Measurements from ENCODE around the gene PCDHGA10.

The PCDHGA10 gene

GRCh38 chr5:141437221-141437620, 24.4 kb downstream of the PCDHGA10 start:
- whole genome bisulfite sequencing (ENCODE audit: extremely low coverage, insufficient coverage, insufficient read length) = no CpG with 5 or more reads among the region's 2 CpGs
- H3K14ac ChIP-seq (ENCODE audit: low read length) = no peak overlapping the region
- no peak overlapping the region for H3K18ac ChIP-seq (ENCODE audit: low read length)
- peaks cover 11% of the 10 kb centered on the region in 2 experiments for H3K36me3 ChIP-seq (ENCODE audit: control insufficient read depth in 1 of 2, insufficient read depth in 2 of 2, low read length in 2 of 2)
- H2BK12ac ChIP-seq (ENCODE audit: low read length) = no peak overlapping the region
- no peak overlapping the region for H4K91ac ChIP-seq (ENCODE audit: low read depth, low read length)
- H3K27me3 ChIP-seq (ENCODE audit: insufficient read depth, low read length) = no peaks in the 10 kb centered on the region
- no peak overlapping the region for H2AFZ ChIP-seq (ENCODE audit: insufficient read depth, low read length, poor library complexity)
- peaks cover 8% of the 10 kb centered on the region for H3K9me3 ChIP-seq (ENCODE audit: insufficient read depth, low read depth, low read length)
- H2BK120ac ChIP-seq (ENCODE audit: insufficient read depth, low read length, poor library complexity) = no peak overlapping the region
- no peak for DNase-seq
- no peak overlapping the region for H3K23ac ChIP-seq (ENCODE audit: low read length)
- H3K4ac ChIP-seq (ENCODE audit: low read depth, low read length) = no peak overlapping the region
- no peak overlapping the region for H3K4me2 ChIP-seq (ENCODE audit: low read length)
- H3K4me1 ChIP-seq (ENCODE audit: control insufficient read depth in 1 of 2, insufficient read depth in 2 of 2, low read length in 2 of 2) = peaks cover 3 to 5% of the 10 kb centered on the region in 2 experiments
- H4K12ac ChIP-seq (ENCODE audit: low read depth, low read length) = no peak overlapping the region
- H4K8ac ChIP-seq (ENCODE audit: low read depth, low read length) = no peak overlapping the region
- no peak overlapping the region for H3K27ac ChIP-seq (ENCODE audit: low read depth, low read length)
- H3K79me2 ChIP-seq (ENCODE audit: control insufficient read depth, insufficient read depth, low read length, poor library complexity) = no peaks in the 10 kb centered on the region
- H2AK5ac ChIP-seq (ENCODE audit: low read length) = no peak overlapping the region
- H2BK5ac ChIP-seq (ENCODE audit: low read depth, low read length, poor library complexity) = no peak overlapping the region
- H3K79me1 ChIP-seq (ENCODE audit: low read length) = no peaks in the 10 kb centered on the region
- no peak overlapping the region for H3K4me3 ChIP-seq (ENCODE audit: low read depth, low read length)
- H3K9ac ChIP-seq (ENCODE audit: low read length) = no peak overlapping the region

GRCh38 chr5:141439411-141440141, 26.8 kb downstream of the PCDHGA10 start:
- Histone ChIP-seq H3K27ac (ENCODE audit: low read depth, low read length) (no peak overlapping the region), H2AK5ac (ENCODE audit: low read length) (no peak overlapping the region), H2BK12ac (ENCODE audit: low read length) (no peak overlapping the region), H2BK120ac (ENCODE audit: insufficient read depth, low read length, poor library complexity) (no peak overlapping the region), H4K12ac (ENCODE audit: low read depth, low read length) (no peak overlapping the region), H3K79me1 (ENCODE audit: low read length) (no peaks in the 10 kb centered on the region), H3K27me3 (ENCODE audit: insufficient read depth, low read length) (no peaks in the 10 kb centered on the region), H4K91ac (ENCODE audit: low read depth, low read length) (no peak overlapping the region), H3K23ac (ENCODE audit: low read length) (no peak overlapping the region), H2BK5ac (ENCODE audit: low read depth, low read length, poor library complexity) (no peak overlapping the region), H4K8ac (ENCODE audit: low read depth, low read length) (no peak overlapping the region), H3K4me1 (ENCODE audit: control insufficient read depth in 1 of 2, insufficient read depth in 2 of 2, low read length in 2 of 2) (peaks cover 3 to 5% of the 10 kb centered on the region in 2 experiments), H3K4me2 (ENCODE audit: low read length) (peak overlapping the region; percentile 3), H3K18ac (ENCODE audit: low read length) (no peak overlapping the region), H3K36me3 (ENCODE audit: control insufficient read depth in 1 of 2, insufficient read depth in 2 of 2, low read length in 2 of 2) (peaks cover 8 to 10% of the 10 kb centered on the region in 2 experiments), H3K9ac (ENCODE audit: low read length) (no peak overlapping the region), H3K4me3 (ENCODE audit: low read depth, low read length) (no peak overlapping the region), H3K79me2 (ENCODE audit: control insufficient read depth, insufficient read depth, low read length, poor library complexity) (no peaks in the 10 kb centered on the region), H2AFZ (ENCODE audit: insufficient read depth, low read length, poor library complexity) (no peak overlapping the region), H3K14ac (ENCODE audit: low read length) (no peak overlapping the region), H3K9me3 (ENCODE audit: insufficient read depth, low read depth, low read length) (peaks cover 3% of the 10 kb centered on the region), H3K4ac (ENCODE audit: low read depth, low read length) (no peak overlapping the region)
- peak; percentile 37 to 64 for DNase-seq
- WGBS (ENCODE audit: extremely low coverage, insufficient coverage, insufficient read length) = no CpG with 5 or more reads among the region's 10 CpGs

GRCh38 chr5:141440341-141440740, 27.6 kb downstream of the PCDHGA10 start:
- Histone ChIP-seq H3K9me3 (ENCODE audit: insufficient read depth, low read depth, low read length) (peaks cover 3% of the 10 kb centered on the region), H3K14ac (ENCODE audit: low read length) (no peak overlapping the region), H2BK5ac (ENCODE audit: low read depth, low read length, poor library complexity) (no peak overlapping the region), H3K9ac (ENCODE audit: low read length) (no peak overlapping the region), H3K27ac (ENCODE audit: low read depth, low read length) (no peak overlapping the region), H3K79me2 (ENCODE audit: control insufficient read depth, insufficient read depth, low read length, poor library complexity) (no peaks in the 10 kb centered on the region), H3K4me1 (ENCODE audit: control insufficient read depth in 1 of 2, insufficient read depth in 2 of 2, low read length in 2 of 2) (peaks cover 3 to 5% of the 10 kb centered on the region in 2 experiments), H3K4ac (ENCODE audit: low read depth, low read length) (no peak overlapping the region), H3K4me3 (ENCODE audit: low read depth, low read length) (no peak overlapping the region), H4K12ac (ENCODE audit: low read depth, low read length) (no peak overlapping the region), H3K4me2 (ENCODE audit: low read length) (no peak overlapping the region), H2AK5ac (ENCODE audit: low read length) (no peak overlapping the region), H2AFZ (ENCODE audit: insufficient read depth, low read length, poor library complexity) (no peak overlapping the region), H4K8ac (ENCODE audit: low read depth, low read length) (no peak overlapping the region), H3K27me3 (ENCODE audit: insufficient read depth, low read length) (no peaks in the 10 kb centered on the region), H3K18ac (ENCODE audit: low read length) (no peak overlapping the region), H3K79me1 (ENCODE audit: low read length) (no peaks in the 10 kb centered on the region), H3K36me3 (ENCODE audit: control insufficient read depth in 1 of 2, insufficient read depth in 2 of 2, low read length in 2 of 2) (peaks cover 8 to 10% of the 10 kb centered on the region in 2 experiments), H2BK12ac (ENCODE audit: low read length) (no peak overlapping the region), H4K91ac (ENCODE audit: low read depth, low read length) (no peak overlapping the region), H3K23ac (ENCODE audit: low read length) (no peak overlapping the region), H2BK120ac (ENCODE audit: insufficient read depth, low read length, poor library complexity) (no peak overlapping the region)
- DNase-seq = peak in 1 of 2 donors; percentile 6
- WGBS (ENCODE audit: extremely low coverage, insufficient coverage, insufficient read length) = no CpG with 5 or more reads among the region's 9 CpGs

- no peak overlapping the region for H3K14ac ChIP-seq (ENCODE audit: low read length)
- H2AFZ ChIP-seq (ENCODE audit: insufficient read depth, low read length, poor library complexity) = no peak overlapping the region
- no peaks in the 10 kb centered on the region for H3K27me3 ChIP-seq (ENCODE audit: insufficient read depth, low read length)
- no peak overlapping the region for H3K4me3 ChIP-seq (ENCODE audit: low read depth, low read length)
- no peak overlapping the region for H3K27ac ChIP-seq (ENCODE audit: low read depth, low read length)
- no peak overlapping the region for H3K9ac ChIP-seq (ENCODE audit: low read length)
- no peak overlapping the region for H2BK12ac ChIP-seq (ENCODE audit: low read length)
- H2BK120ac ChIP-seq (ENCODE audit: insufficient read depth, low read length, poor library complexity) = no peak overlapping the region
- no peaks in the 10 kb centered on the region for H3K79me2 ChIP-seq (ENCODE audit: control insufficient read depth, insufficient read depth, low read length, poor library complexity)
- WGBS (ENCODE audit: extremely low coverage, insufficient coverage, insufficient read length) = no CpG with 5 or more reads among the region's 50 CpGs
- DNase-seq = no peak
- peaks cover 8 to 10% of the 10 kb centered on the region in 2 experiments for H3K36me3 ChIP-seq (ENCODE audit: control insufficient read depth in 1 of 2, insufficient read depth in 2 of 2, low read length in 2 of 2)
- no peak overlapping the region for H3K23ac ChIP-seq (ENCODE audit: low read length)
- H2AK5ac ChIP-seq (ENCODE audit: low read length) = no peak overlapping the region
- no peaks in the 10 kb centered on the region for H3K79me1 ChIP-seq (ENCODE audit: low read length)
- no peak overlapping the region for H2BK5ac ChIP-seq (ENCODE audit: low read depth, low read length, poor library complexity)
- no peak overlapping the region for H4K8ac ChIP-seq (ENCODE audit: low read depth, low read length)
- no peak overlapping the region for H3K4me2 ChIP-seq (ENCODE audit: low read length)
- H3K9me3 ChIP-seq (ENCODE audit: insufficient read depth, low read depth, low read length) = peaks cover 3% of the 10 kb centered on the region
- H4K91ac ChIP-seq (ENCODE audit: low read depth, low read length) = no peak overlapping the region
- H3K4me1 ChIP-seq (ENCODE audit: control insufficient read depth in 1 of 2, insufficient read depth in 2 of 2, low read length in 2 of 2) = peaks cover 3 to 5% of the 10 kb centered on the region in 2 experiments
- H3K18ac ChIP-seq (ENCODE audit: low read length) = no peak overlapping the region
- no peak overlapping the region for H3K4ac ChIP-seq (ENCODE audit: low read depth, low read length)
- no peak overlapping the region for H4K12ac ChIP-seq (ENCODE audit: low read depth, low read length)
Observed at GRCh38 chr5:141441571-141442170, 28.9 kb downstream of the PCDHGA10 start.
